ENCODE data around the gene RNF150. TPM values are rescaled to one million over a fixed set of nuclear protein-coding genes. Genes with fewer than 3 reads are reported as not detected.

Gene RNF150
- total RNA-seq (2021) (0.15 and 0.75 TPM in 2 replicates), Bru-seq, nascent RNA (percentile 10 among the genes with signal in this experiment), BruChase-seq, experiment 1, labeled RNA remaining after a 2-hour chase (percentile 18 among the genes with signal in this experiment), BruChase-seq, experiment 2, labeled RNA remaining after a 6-hour chase (percentile 7 among the genes with signal in this experiment)
- long read RNA-seq, result 0 reads

DNA sequence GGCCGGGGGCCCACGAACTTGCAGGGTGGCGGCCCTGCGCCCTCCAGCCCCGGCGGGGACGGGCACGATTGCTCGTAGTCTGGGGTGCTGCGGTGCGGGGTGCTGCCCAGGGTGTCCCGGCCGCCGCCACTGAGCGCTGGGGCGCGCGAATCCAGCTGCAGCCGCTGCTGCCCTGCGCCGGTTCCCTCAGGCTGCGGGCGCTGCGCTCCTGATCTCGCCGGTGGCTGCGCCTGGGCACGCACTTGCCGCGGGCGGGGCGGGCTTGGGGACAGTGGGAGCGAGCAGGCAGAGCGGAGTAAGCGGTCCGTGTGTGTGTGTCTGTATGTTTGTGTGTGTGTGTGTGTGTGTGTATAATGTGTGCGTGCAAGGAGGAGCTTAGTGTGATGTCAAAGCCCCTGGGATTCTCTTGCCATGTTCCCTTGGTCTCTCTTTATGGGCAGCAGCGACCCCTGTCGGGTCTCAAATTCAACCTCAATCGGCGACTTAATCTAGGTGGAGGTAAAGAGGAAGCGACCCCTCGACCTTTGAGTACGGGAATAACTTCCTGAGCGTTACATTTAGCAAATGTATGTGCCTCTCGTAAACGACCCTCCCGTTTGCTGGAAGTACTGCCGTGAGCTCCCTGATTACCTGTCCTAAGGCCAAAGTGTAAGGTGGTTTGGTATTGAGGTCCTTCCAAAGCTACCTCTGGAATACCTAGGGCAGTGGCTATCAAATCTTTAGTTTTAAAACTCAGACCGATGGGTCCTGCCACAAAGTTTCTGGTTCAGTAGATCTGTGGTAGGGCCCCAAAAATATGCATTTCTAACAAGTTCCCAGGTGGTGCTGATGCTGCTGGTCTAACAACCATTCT lies at the start of gene RNF150:
TSS of gene RNF150 (minus strand) at position 324 of the 853 bp plus-strand sequence.
- Histone ChIP-seq H3K27me3 (ENCODE audit: insufficient read depth, low read depth) (no peaks in the 10 kb centered on the region), H3K9me3 (ENCODE audit: insufficient read depth, low read depth) (no peaks in the 10 kb centered on the region), H3K27ac (no peak within 1 kb of the TSS), H3K4me3 (peak within 1 kb of the TSS; percentile 44; the same call in 1 of the 2 replicates), H2AFZ (no peak within 1 kb of the TSS; the same call in 1 of the 2 replicates), H3K79me2 (ENCODE audit: low read depth) (no peaks in the 10 kb centered on the region), H3K36me3 (ENCODE audit: low read depth) (no peaks in the 10 kb centered on the region), H3K4me2 (peak within 1 kb of the TSS; percentile 70), H3K9me2 (ENCODE audit: insufficient read depth) (no peaks in the 10 kb centered on the region), H4K20me1 (ENCODE audit: insufficient read depth) (no peaks in the 10 kb centered on the region), H3K4me1 (replicated peaks; ENCODE audit: insufficient read depth) (no peaks in the 10 kb centered on the region), H3F3A (ENCODE audit: insufficient read depth, low read depth) (no peaks in the 10 kb centered on the region)
- ChIA-PET POLR2A (ENCODE audit: unreplicated experiment) (no interaction called here), CTCF (interaction anchor here (0.5 to 1.7 kb wide), 7 partner anchors 22 to 533 kb away, joined by 3 to 13 read pairs (median 4); no protein-coding TSS in a partner anchor)
- no TSS peak for BruUV-seq (replicated peaks)
- intact Hi-C loops (cut with micrococcal nuclease; ENCODE audit: unreplicated experiment), result loop anchor here (1.0 to 10.0 kb wide), 3 partner anchors 251 to 539 kb away; no protein-coding TSS in a partner anchor
- TF ChIP-seq EZH2 (IDR thresholded peaks at IDR 0.05; ENCODE audit: low read depth) (no peak), CTCF (conservative IDR thresholded peaks at IDR 0.05) (peak; percentile 63)
- DNase-seq, result peak in 1 of 2 experiments; percentile 52

DNA sequence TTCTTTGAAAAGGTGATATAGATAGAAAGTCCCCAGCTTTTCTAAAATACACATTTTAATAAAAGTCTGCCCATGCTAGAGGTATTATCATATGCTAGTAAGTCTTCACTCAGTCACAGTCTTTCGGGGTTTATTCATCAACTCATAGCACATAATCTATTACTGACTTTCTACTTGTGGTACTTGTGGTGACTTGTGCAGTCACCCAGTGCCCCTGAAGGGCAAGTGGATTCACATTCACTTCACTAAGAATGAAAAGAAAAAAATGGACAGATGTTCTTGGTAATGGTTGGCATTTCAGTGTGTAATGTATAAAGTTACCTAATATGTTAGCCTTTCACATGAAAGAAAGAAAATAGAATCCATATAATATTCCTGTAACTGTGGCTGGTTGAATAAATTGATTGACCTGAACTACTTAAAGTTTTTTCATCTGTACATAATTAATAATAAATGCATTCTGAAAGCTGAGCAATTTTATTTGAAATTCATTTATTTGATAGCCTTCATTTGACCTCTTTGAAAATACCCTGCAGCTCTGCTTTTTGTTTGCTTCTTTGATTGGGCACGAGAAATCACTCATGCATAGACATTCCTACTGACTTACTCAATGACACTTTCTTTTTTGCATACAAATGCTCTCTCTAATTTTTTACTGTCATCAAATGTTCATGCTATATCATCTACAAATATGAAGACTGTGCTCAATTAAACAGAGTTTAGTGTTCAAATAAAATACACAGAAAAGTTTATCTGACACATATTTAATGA lies 47.9 kb upstream of the RNF150 start:
- CTCF ChIA-PET, result no interaction called here

More for the DNA sequence above, 47.9 kb upstream of the RNF150 start:
- H3K36me3 ChIP-seq (ENCODE audit: low read depth), result no peaks in the 10 kb centered on the region
- no peak overlapping the region for H3K27ac ChIP-seq
- POLR2A ChIA-PET (ENCODE audit: unreplicated experiment), result no interaction called here
- no peaks in the 10 kb centered on the region for H3K9me2 ChIP-seq (ENCODE audit: insufficient read depth)
- H2AFZ ChIP-seq, result no peak overlapping the region
- no peak for DNase-seq
- H4K20me1 ChIP-seq (ENCODE audit: insufficient read depth), result no peaks in the 10 kb centered on the region
- no peaks in the 10 kb centered on the region for H3K4me1 ChIP-seq (replicated peaks; ENCODE audit: insufficient read depth)
- no peaks in the 10 kb centered on the region for H3F3A ChIP-seq (ENCODE audit: insufficient read depth, low read depth)
- intact Hi-C loops (cut with micrococcal nuclease; ENCODE audit: unreplicated experiment), result no loop called here
- no TSS peak for BruUV-seq (replicated peaks)
- H3K9me3 ChIP-seq (ENCODE audit: insufficient read depth, low read depth), result no peaks in the 10 kb centered on the region
- TF ChIP-seq EZH2 (IDR thresholded peaks at IDR 0.05; ENCODE audit: low read depth) (no peak), CTCF (conservative IDR thresholded peaks at IDR 0.05) (no peak)
- H3K4me2 ChIP-seq, result peak overlapping the region; percentile 7; the same call in 1 of the 2 replicates
- H3K79me2 ChIP-seq (ENCODE audit: low read depth), result no peaks in the 10 kb centered on the region
- no peaks in the 10 kb centered on the region for H3K27me3 ChIP-seq (ENCODE audit: insufficient read depth, low read depth)
- H3K4me3 ChIP-seq, result no peak overlapping the region

All from PC-9 (cell line).